H9 (cell line): ENCODE measurements around the gene OXCT1. TPM values are rescaled to one million over a fixed set of nuclear protein-coding genes. Genes with fewer than 3 reads are reported as not detected.

Experiments used
- DNase-seq: peaks from one replicate; pipeline ENCODE4 v3.0.0-alpha.2; 2017
- H2AFZ ChIP-seq: one replicate; pipeline ENCODE4 v1.6.1; 2013; ENCODE audit warnings: mild to moderate bottlenecking, low read length, control low read depth, moderate library complexity
- H2AK5ac ChIP-seq: 2 replicates; pipeline ENCODE4 v1.6.1; 2013; ENCODE audit warnings: low read length, control low read depth, mixed read lengths; ENCODE audit not compliant: insufficient read length
- H2BK120ac ChIP-seq: one replicate; pipeline ENCODE4 v1.6.1; 2013; ENCODE audit warnings: low read depth, mild to moderate bottlenecking, low read length, control low read depth, inconsistent platforms; ENCODE audit not compliant: poor library complexity, severe bottlenecking
- H2BK12ac ChIP-seq: 2 replicates; pipeline ENCODE4 v1.6.1; 2013; ENCODE audit warnings: low read length, control low read depth, mixed read lengths, low read depth; ENCODE audit not compliant: insufficient read length
- H2BK15ac ChIP-seq: 2 replicates; pipeline ENCODE4 v1.6.1; 2013; ENCODE audit warnings: low read depth, low read length, control low read depth
- H2BK20ac ChIP-seq: one replicate; pipeline ENCODE4 v1.6.1; 2013; ENCODE audit warnings: low read depth, mild to moderate bottlenecking, low read length, control low read depth, inconsistent platforms; ENCODE audit not compliant: poor library complexity, severe bottlenecking
- H2BK5ac ChIP-seq: 2 replicates; pipeline ENCODE4 v1.6.1; 2013; ENCODE audit warnings: low read length, control low read depth, mixed read lengths; ENCODE audit not compliant: insufficient read length
- H3K14ac ChIP-seq: 2 replicates; pipeline ENCODE4 v1.6.1; 2013; ENCODE audit warnings: low read length, control low read depth; ENCODE audit not compliant: insufficient read depth
- H3K18ac ChIP-seq: 2 replicates; pipeline ENCODE4 v1.6.1; 2013; ENCODE audit warnings: low read depth, mild to moderate bottlenecking, mixed read lengths, low read length, control low read depth; ENCODE audit not compliant: insufficient read length
- H3K23ac ChIP-seq: 2 replicates; pipeline ENCODE4 v1.6.1; 2013; ENCODE audit warnings: low read length, control low read depth, mixed read lengths, low read depth; ENCODE audit not compliant: insufficient read length
- H3K23me2 ChIP-seq: 2 replicates; pipeline ENCODE4 v1.6.1; 2013; ENCODE audit warnings: low read depth, mild to moderate bottlenecking, mixed read lengths, low read length, control low read depth; ENCODE audit not compliant: insufficient read length, poor library complexity, severe bottlenecking
- H3K27ac ChIP-seq: 2 replicates; pipeline ENCODE4 v1.5.1; 2013; ENCODE audit warnings: low read length, control low read depth, mixed read lengths, low read depth; ENCODE audit not compliant: insufficient read length
- H3K27me3 ChIP-seq: 2 replicates; pipeline ENCODE4 v1.6.1; 2013; ENCODE audit warnings: low read length, control low read depth, inconsistent platforms; ENCODE audit not compliant: insufficient read depth
- H3K4ac ChIP-seq: 2 replicates; pipeline ENCODE4 v1.6.1; 2013; ENCODE audit warnings: low read depth, mild to moderate bottlenecking, control low read depth, inconsistent platforms, low read length, moderate library complexity
- H3K4me1 ChIP-seq: 2 replicates; pipeline ENCODE4 v1.6.1; 2013; ENCODE audit warnings: low read length, control low read depth, inconsistent platforms; ENCODE audit not compliant: insufficient read depth
- H3K4me2 ChIP-seq: 2 replicates; pipeline ENCODE4 v1.6.1; 2013; ENCODE audit warnings: low read length, control low read depth, mixed read lengths; ENCODE audit not compliant: insufficient read length, insufficient read depth
- H3K56ac ChIP-seq: 2 replicates; pipeline ENCODE4 v1.6.1; 2013; ENCODE audit warnings: low read depth, mild to moderate bottlenecking, mixed read lengths, low read length, control low read depth; ENCODE audit not compliant: insufficient read length
- H3K79me1 ChIP-seq: 2 replicates; pipeline ENCODE4 v1.6.1; 2013; ENCODE audit warnings: low read depth, mild to moderate bottlenecking, moderate library complexity, low read length, control low read depth, inconsistent platforms; ENCODE audit not compliant: insufficient read depth, poor library complexity, severe bottlenecking
- H3K79me2 ChIP-seq: 2 replicates; pipeline ENCODE4 v1.6.1; 2013; ENCODE audit warnings: low read length, control low read depth, inconsistent platforms; ENCODE audit not compliant: insufficient read depth
- H3K9ac ChIP-seq: 2 replicates; pipeline ENCODE4 v1.6.1; 2013; ENCODE audit warnings: low read length, control low read depth, mixed read lengths; ENCODE audit not compliant: insufficient read length; ENCODE audit errors: extremely low read depth
- H3K9me3 ChIP-seq: one replicate; pipeline ENCODE4 v1.6.1; 2013; ENCODE audit warnings: low read depth, low read length, inconsistent platforms; ENCODE audit not compliant: control insufficient read depth
- H3T11ph ChIP-seq: one replicate; pipeline ENCODE4 v1.6.1; 2013; ENCODE audit warnings: mild to moderate bottlenecking, low read length, control low read depth, inconsistent platforms
- H4K20me1 ChIP-seq: one replicate; pipeline ENCODE4 v1.6.1; 2013; ENCODE audit not compliant: control insufficient read depth, insufficient read length, insufficient read depth
- H4K5ac ChIP-seq: 2 replicates; pipeline ENCODE4 v1.6.1; 2013; ENCODE audit warnings: low read depth, mild to moderate bottlenecking, mixed read lengths, low read length, control low read depth; ENCODE audit not compliant: insufficient read length
- H4K8ac ChIP-seq: replicated peaks from 2 replicates; pipeline ENCODE4 v1.6.1; 2013; ENCODE audit warnings: low read length, control low read depth, mixed read lengths, low read depth; ENCODE audit not compliant: insufficient read length
- H4K91ac ChIP-seq: 2 replicates; pipeline ENCODE4 v1.6.1; 2013; ENCODE audit warnings: low read depth, mild to moderate bottlenecking, moderate library complexity, mixed read lengths, low read length, control low read depth; ENCODE audit not compliant: insufficient read length
- H3K27ac Mint-ChIP-seq, 3 experiments: 2 replicates in 2 of 3; 3 replicates in 1 of 3; pipeline ENCODE4 v1.8.0; 2020 to 2021; ENCODE audit warnings: mixed read lengths in 3 of 3, mild to moderate bottlenecking in 1 of 3, moderate library complexity in 1 of 3
- H3K27me3 Mint-ChIP-seq: 2 replicates; pipeline ENCODE4 v1.8.0; 2021; ENCODE audit warnings: low read depth, mild to moderate bottlenecking, moderate library complexity, mixed read lengths
- H3K36me3 Mint-ChIP-seq, 3 experiments: 2 replicates in 2 of 3; 3 replicates in 1 of 3; pipeline ENCODE4 v1.8.0; 2020 to 2021; ENCODE audit warnings: low read depth in 3 of 3, mixed read lengths in 3 of 3; ENCODE audit not compliant: insufficient read depth in 1 of 3
- H3K4me1 Mint-ChIP-seq, 2 experiments: 2 replicates each; pipeline ENCODE4 v1.8.0; 2020; ENCODE audit warnings: mixed read lengths in 2 of 2
- H3K4me3 Mint-ChIP-seq, 2 experiments: 2 replicates in 1 of 2; 3 replicates in 1 of 2; pipeline ENCODE4 v1.8.0; 2020 to 2021; ENCODE audit warnings: mild to moderate bottlenecking in 2 of 2, mixed read lengths in 2 of 2, moderate library complexity in 1 of 2
- H3K9me3 Mint-ChIP-seq, 2 experiments: 2 replicates in 1 of 2; 3 replicates in 1 of 2; pipeline ENCODE4 v1.8.0; 2020; ENCODE audit warnings: mild to moderate bottlenecking in 2 of 2, mixed read lengths in 2 of 2, moderate library complexity in 1 of 2
- CTCF ChIP-seq: fragments of 200-600 bp; sonication (generic); conservative IDR thresholded peaks from 3 replicates; pipeline ENCODE4 v1.8.0; 2021; ENCODE audit warnings: antibody characterized with exemption, mild to moderate bottlenecking
- WGBS: extraction: QIAGEN DNeasy Blood & Tissue Kit; methylation state at CpG from one replicate; pipeline ENCODE4 v1.1.7; 2013; ENCODE audit warnings: missing lambda C conversion rate, low lambda C conversion rate, mixed read lengths; ENCODE audit not compliant: insufficient read length; ENCODE audit errors: extremely low coverage; 5-methylcytosine and 5-hydroxymethylcytosine counted together
- total RNA-seq: library from RNA; stranded (reverse); gene quantifications from 2 replicates; pipeline ENCODE4 v1.2.1, GENCODE V29; 2021

The OXCT1 gene
- total RNA-seq, 1 experiment from 2014 or later: 25.6 TPM

GRCh38 chr5:41682641-41683040 is 187.6 kb downstream of the OXCT1 start:
- Histone ChIP-seq H3K14ac (no peak overlapping the region), H2BK5ac (no peak overlapping the region), H3K56ac (no peak overlapping the region), H3K23ac (no peak overlapping the region), H2BK15ac (no peak overlapping the region), H4K5ac (no peak overlapping the region), H3K9ac (no peak overlapping the region), H3K79me2 (no peaks in the 10 kb centered on the region), H4K20me1 (no peaks in the 10 kb centered on the region), H3T11ph (no peak overlapping the region), H3K79me1 (no peaks in the 10 kb centered on the region), H3K18ac (no peak overlapping the region), H2AFZ (no peak overlapping the region), H3K27me3 (no peaks in the 10 kb centered on the region), H3K9me3 (no peaks in the 10 kb centered on the region), H2BK12ac (no peak overlapping the region), H4K8ac (no peak overlapping the region), H3K4me2 (no peak overlapping the region), H3K27ac (no peak overlapping the region), H2BK120ac (no peak overlapping the region), H3K23me2 (no peaks in the 10 kb centered on the region), H3K4me1 (no peaks in the 10 kb centered on the region), H2AK5ac (no peak overlapping the region), H3K4ac (no peak overlapping the region), H4K91ac (no peak overlapping the region), H2BK20ac (no peak overlapping the region)
- H3K27me3 Mint-ChIP-seq: no peaks in the 10 kb centered on the region
- H3K36me3 Mint-ChIP-seq: no peaks in the 10 kb centered on the region
- no CpG with 5 or more reads among the region's 1 CpG for WGBS
- peaks cover 9 to 10% of the 10 kb centered on the region in 2 experiments; a peak in 3 of 5 replicates for H3K9me3 Mint-ChIP-seq
- H3K4me3 Mint-ChIP-seq: no peak overlapping the region
- DNase-seq: no peak
- H3K27ac Mint-ChIP-seq: no peak overlapping the region
- H3K4me1 Mint-ChIP-seq: peaks cover 0 to 5% of the 10 kb centered on the region in 2 experiments; a peak in 3 of 4 replicates
- no peak for TF ChIP-seq CTCF
